ENCODE results near the gene TBL1X. TPM values are rescaled to one million over a fixed set of nuclear protein-coding genes. Genes with fewer than 3 reads are reported as not detected.

The TBL1X gene
- total and polyA plus RNA-seq, 2 of the 4 experiments (the other 2 are of a cell fraction), result 16.2 to 20.8 TPM

DNA sequence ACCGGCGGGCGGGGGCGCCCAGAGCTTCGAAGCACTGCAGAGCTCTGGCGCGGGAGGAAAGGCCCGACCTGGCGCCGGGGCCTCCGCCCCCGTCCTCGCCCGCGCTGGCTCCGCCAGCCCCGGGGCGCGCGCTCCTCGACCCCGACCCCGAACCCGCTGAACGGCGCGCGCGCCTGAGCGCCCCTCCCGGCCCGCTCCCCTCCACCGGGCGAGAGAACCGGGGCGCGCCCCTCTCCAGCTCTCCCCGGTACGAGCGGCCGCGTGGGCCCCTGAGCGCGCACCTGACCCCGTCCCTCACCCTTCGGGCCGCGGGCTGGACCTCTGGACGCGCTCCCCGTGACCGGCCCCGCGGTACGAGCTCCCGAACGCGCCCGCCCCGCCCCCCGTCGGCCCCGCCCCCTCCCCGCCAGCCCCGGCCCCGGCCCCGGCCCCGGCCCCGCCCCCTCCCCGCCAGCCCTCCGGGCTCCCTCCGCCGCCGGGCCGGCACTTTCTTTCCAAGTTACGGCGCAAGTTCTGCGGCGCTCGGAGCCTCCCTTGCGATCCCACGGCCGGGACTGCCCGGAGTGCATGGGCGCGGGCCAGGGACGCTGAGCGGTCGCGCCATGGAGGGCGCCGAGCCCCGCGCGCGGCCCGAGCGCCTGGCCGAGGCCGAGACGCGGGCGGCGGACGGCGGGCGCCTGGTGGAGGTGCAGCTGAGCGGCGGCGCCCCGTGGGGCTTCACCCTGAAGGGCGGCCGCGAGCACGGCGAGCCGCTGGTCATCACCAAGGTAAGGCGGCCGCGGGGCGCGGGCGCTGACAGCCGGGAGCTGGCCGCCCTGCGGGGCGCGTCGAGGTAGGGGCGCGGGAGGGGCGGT is 321.3 kb downstream of the TBL1X start, which contains the start of gene SHROOM2:
Gene SHROOM2 (plus strand): TSS at position 486 of the 854 bp plus-strand sequence. CDS start 117 bp downstream, at position 603.
- Histone ChIP-seq H3K27me3 (ENCODE audit: control insufficient read depth, insufficient read depth, low read length) (peaks cover 19% of the 10 kb centered on the region), H2AK5ac (ENCODE audit: low read depth, low read length) (0 out of 2 replicates have a peak within 1 kb of the TSS, but pooled peaks have one; percentile 39), H3K9ac (ENCODE audit: low read depth, low read length) (peak within 1 kb of the TSS; percentile 29; the same call in 1 of the 2 replicates), H3K27ac (ENCODE audit: insufficient read depth, low read length) (no peak within 1 kb of the TSS; the same call in 1 of the 2 replicates), H2AFZ (replicated peaks; ENCODE audit: low read length, poor library complexity) (peak within 1 kb of the TSS; percentile 81), H3K4me2 (ENCODE audit: low read depth, low read length) (peak within 1 kb of the TSS; percentile 73), H4K91ac (ENCODE audit: insufficient read depth, low read depth, low read length) (no peak within 1 kb of the TSS), H2BK20ac (ENCODE audit: low read depth, low read length) (no peak within 1 kb of the TSS), H4K5ac (ENCODE audit: low read depth, low read length) (no peak within 1 kb of the TSS), H4K20me1 (ENCODE audit: insufficient read depth, low read length) (no peaks in the 10 kb centered on the region), H3K36me3 (ENCODE audit: control insufficient read depth, insufficient read depth, low read length) (no peaks in the 10 kb centered on the region), H3K9me1 (ENCODE audit: insufficient read depth, low read length) (no peaks in the 10 kb centered on the region), H3K14ac (replicated peaks; ENCODE audit: low read depth, low read length) (no peak within 1 kb of the TSS), H3K4me3 (ENCODE audit: insufficient read depth, low read depth, low read length) (peak within 1 kb of the TSS; percentile 87), H3K56ac (ENCODE audit: extremely low read depth, insufficient read depth, low read length) (no peak within 1 kb of the TSS), H2BK5ac (ENCODE audit: low read depth, low read length, poor library complexity, severe bottlenecking) (no peak within 1 kb of the TSS), H2BK15ac (ENCODE audit: low read depth, low read length) (no peak within 1 kb of the TSS), H2BK120ac (ENCODE audit: low read depth, low read length) (no peak within 1 kb of the TSS), H2AK9ac (replicated peaks; ENCODE audit: low read depth, low read length, poor library complexity) (peak within 1 kb of the TSS; percentile 40), H3K23ac (ENCODE audit: low read depth, low read length) (no peak within 1 kb of the TSS), H3K4ac (ENCODE audit: low read depth, low read length) (no peak within 1 kb of the TSS), H4K8ac (ENCODE audit: low read depth in 2 of 2, low read length in 2 of 2) (no peak within 1 kb of the TSS), H3K79me1 (ENCODE audit: low read depth in 1 of 2, low read length in 2 of 2) (no peaks in the 10 kb centered on the region), H3K9me3 (ENCODE audit: control insufficient read depth, insufficient read depth, low read length) (peaks cover 8% of the 10 kb centered on the region), H3K4me1 (ENCODE audit: control insufficient read depth, insufficient read depth, low read length) (peaks cover 4% of the 10 kb centered on the region; the same call in 1 of the 2 replicates), H3K18ac (ENCODE audit: low read depth, low read length) (no peak within 1 kb of the TSS)
- 33% methylated on average over 11 of the region's 132 CpGs; no CpG with 5 or more reads in 1 of the 2 experiments for WGBS, 2 experiments (ENCODE audit: extremely low coverage in 2 of 2, insufficient read length in 1 of 2)
- in situ Hi-C loops (cut with MboI; ENCODE audit: low sequenced_read_pairs), result no loop called here
- ATAC-seq (ENCODE audit: low read depth), result peak; percentile 72
- ChIA-PET CTCF (no interaction called here), POLR2A (ENCODE audit: unreplicated experiment) (no interaction called here)
- no peak for DNase-seq
- dilution Hi-C loops (cut with HindIII; ENCODE audit: low sequenced_read_pairs, unreplicated experiment), result no loop called here
- no TSS peak for BruUV-seq (replicated peaks)
- no peak for TF ChIP-seq MAZ (IDR thresholded peaks at IDR 0.05; ENCODE audit: borderline replicate concordance, low read depth, low read length)
- intact Hi-C loops (cut with micrococcal nuclease), result loop anchor here (5.0 kb wide), 1 partner anchor 86 kb away; no protein-coding TSS in a partner anchor

Measured in IMR-90 (cell line).